ENCODE results near the gene VPS16. TPM values are rescaled to one million over a fixed set of nuclear protein-coding genes. Genes with fewer than 3 reads are reported as not detected.
"Not testable (repeated sequence)": the region's sequence is repeated elsewhere in the genome, so short reads cannot be mapped to it uniquely, and the experiment has no call there.

The VPS16 gene
- total RNA-seq, 1 donor from 2014 or later = 46.0 TPM

- no peak for DNase-seq (ENCODE audit: low spot score)
- H3K9me3 Mint-ChIP-seq = no peaks in the 10 kb centered on the region
- H3K4me3 Mint-ChIP-seq = peak within 1 kb of the TSS; percentile 86
- peaks cover 28% of the 10 kb centered on the region for H3K4me1 Mint-ChIP-seq (ENCODE audit: low read depth)
- intact Hi-C loops (cut with micrococcal nuclease) = no loop called here
- H3K27ac Mint-ChIP-seq = peak within 1 kb of the TSS; percentile 61
- peaks cover 8% of the 10 kb centered on the region for H3K36me3 Mint-ChIP-seq (ENCODE audit: low read depth)
- peaks cover 74% of the 10 kb centered on the region for H3K27me3 Mint-ChIP-seq (ENCODE audit: insufficient read depth)
These were observed 39.8 kb upstream of the VPS16 start, which contains the start of gene CPXM1 for GRCh38 chr20:2800521-2801285. Gene CPXM1 (minus strand): TSS chr20:2800627. CDS start chr20:2800572, 55 bp downstream.

- intact Hi-C loops (cut with micrococcal nuclease) = no loop called here
- Mint-ChIP-seq H3K27me3 (ENCODE audit: insufficient read depth) (peaks cover 78% of the 10 kb centered on the region), H3K36me3 (ENCODE audit: low read depth) (peaks cover 8% of the 10 kb centered on the region), H3K27ac (no peak overlapping the region), H3K4me3 (peak overlapping the region; percentile 79), H3K4me1 (ENCODE audit: low read depth) (peaks cover 28% of the 10 kb centered on the region), H3K9me3 (no peaks in the 10 kb centered on the region)
- DNase-seq (ENCODE audit: low spot score) = no peak
These were observed 39.2 kb upstream of the VPS16 start for GRCh38 chr20:2801286-2801728.

GRCh38 chr20:2804041-2804828, 36.3 kb upstream of the VPS16 start:
- H3K36me3 Mint-ChIP-seq (ENCODE audit: low read depth) = peaks cover 8% of the 10 kb centered on the region
- H3K4me3 Mint-ChIP-seq = no peak overlapping the region
- peaks cover 80% of the 10 kb centered on the region for H3K27me3 Mint-ChIP-seq (ENCODE audit: insufficient read depth)
- no peak overlapping the region for H3K27ac Mint-ChIP-seq
- H3K9me3 Mint-ChIP-seq = no peaks in the 10 kb centered on the region
- peaks cover 23% of the 10 kb centered on the region for H3K4me1 Mint-ChIP-seq (ENCODE audit: low read depth)
- intact Hi-C loops (cut with micrococcal nuclease) = no loop called here
- DNase-seq (ENCODE audit: low spot score) = no peak

GRCh38 chr20:2804852-2805688, 35.5 kb upstream of the VPS16 start:
- no peak for DNase-seq (ENCODE audit: low spot score)
- H3K9me3 Mint-ChIP-seq = no peaks in the 10 kb centered on the region
- no peak overlapping the region for H3K4me3 Mint-ChIP-seq
- intact Hi-C loops (cut with micrococcal nuclease) = no loop called here
- no peak overlapping the region for H3K27ac Mint-ChIP-seq
- peaks cover 77% of the 10 kb centered on the region for H3K27me3 Mint-ChIP-seq (ENCODE audit: insufficient read depth)
- H3K36me3 Mint-ChIP-seq (ENCODE audit: low read depth) = peaks cover 4% of the 10 kb centered on the region
- peaks cover 15% of the 10 kb centered on the region for H3K4me1 Mint-ChIP-seq (ENCODE audit: low read depth)

- intact Hi-C loops (cut with micrococcal nuclease) = no loop called here
- no peak overlapping the region for H3K27ac Mint-ChIP-seq
- H3K4me3 Mint-ChIP-seq = no peak overlapping the region
- peaks cover 77% of the 10 kb centered on the region for H3K27me3 Mint-ChIP-seq (ENCODE audit: insufficient read depth)
- H3K36me3 Mint-ChIP-seq (ENCODE audit: low read depth) = peaks cover 3% of the 10 kb centered on the region
- H3K4me1 Mint-ChIP-seq (ENCODE audit: low read depth) = peaks cover 10% of the 10 kb centered on the region
- no peak for DNase-seq (ENCODE audit: low spot score)
- H3K9me3 Mint-ChIP-seq = peaks cover under 1% of the 10 kb centered on the region
These were observed 34.7 kb upstream of the VPS16 start for GRCh38 chr20:2805689-2806350.

- H3K27me3 Mint-ChIP-seq (ENCODE audit: insufficient read depth) = peaks cover 77% of the 10 kb centered on the region
- no peak overlapping the region for H3K4me3 Mint-ChIP-seq
- no peak overlapping the region for H3K27ac Mint-ChIP-seq
- intact Hi-C loops (cut with micrococcal nuclease) = no loop called here
- H3K9me3 Mint-ChIP-seq = peaks cover 5% of the 10 kb centered on the region
- DNase-seq (ENCODE audit: low spot score) = no peak
- peaks cover 5% of the 10 kb centered on the region for H3K4me1 Mint-ChIP-seq (ENCODE audit: low read depth)
- peaks cover 3% of the 10 kb centered on the region for H3K36me3 Mint-ChIP-seq (ENCODE audit: low read depth)
These were observed 34.2 kb upstream of the VPS16 start for GRCh38 chr20:2806351-2806701.

GRCh38 chr20:2807019-2807418, 33.5 kb upstream of the VPS16 start:
- Mint-ChIP-seq H3K4me1 (ENCODE audit: low read depth) (no peaks in the 10 kb centered on the region), H3K27ac (no peak overlapping the region), H3K27me3 (ENCODE audit: insufficient read depth) (peaks cover 77% of the 10 kb centered on the region), H3K36me3 (ENCODE audit: low read depth) (peaks cover 3% of the 10 kb centered on the region), H3K9me3 (peaks cover 7% of the 10 kb centered on the region), H3K4me3 (no peak overlapping the region)
- intact Hi-C loops (cut with micrococcal nuclease) = no loop called here
- DNase-seq (ENCODE audit: low spot score) = no peak

GRCh38 chr20:2807929-2808328, 32.6 kb upstream of the VPS16 start:
- intact Hi-C loops (cut with micrococcal nuclease); DNase-seq (ENCODE audit: low spot score); H3K4me1 Mint-ChIP-seq (ENCODE audit: low read depth); H3K27ac Mint-ChIP-seq; H3K4me3 Mint-ChIP-seq; H3K36me3 Mint-ChIP-seq (ENCODE audit: low read depth): not testable (repeated sequence)
- Mint-ChIP-seq H3K9me3 (peaks cover 14% of the 10 kb centered on the region), H3K27me3 (ENCODE audit: insufficient read depth) (peaks cover 74% of the 10 kb centered on the region)

GRCh38 chr20:2809690-2810089, 30.9 kb upstream of the VPS16 start:
- H3K27me3 Mint-ChIP-seq (ENCODE audit: insufficient read depth) = peaks cover 62% of the 10 kb centered on the region

GRCh38 chr20:2812189-2812588, 28.4 kb upstream of the VPS16 start:
- H3K4me3 Mint-ChIP-seq = no peak overlapping the region
- no peak overlapping the region for H3K27ac Mint-ChIP-seq
- no peaks in the 10 kb centered on the region for H3K36me3 Mint-ChIP-seq (ENCODE audit: low read depth)
- intact Hi-C loops (cut with micrococcal nuclease) = no loop called here
- no peak for DNase-seq (ENCODE audit: low spot score)
- H3K9me3 Mint-ChIP-seq = peaks cover 19% of the 10 kb centered on the region
- peaks cover under 1% of the 10 kb centered on the region for H3K4me1 Mint-ChIP-seq (ENCODE audit: low read depth)
- H3K27me3 Mint-ChIP-seq (ENCODE audit: insufficient read depth) = peaks cover 42% of the 10 kb centered on the region

More at GRCh38 chr20:2809690-2810089, 30.9 kb upstream of the VPS16 start:
- no peaks in the 10 kb centered on the region for H3K36me3 Mint-ChIP-seq (ENCODE audit: low read depth)
- no peak overlapping the region for H3K4me3 Mint-ChIP-seq
- H3K4me1 Mint-ChIP-seq (ENCODE audit: low read depth) = no peaks in the 10 kb centered on the region
- no peak for DNase-seq (ENCODE audit: low spot score)
- peaks cover 19% of the 10 kb centered on the region for H3K9me3 Mint-ChIP-seq
- intact Hi-C loops (cut with micrococcal nuclease) = no loop called here
- H3K27ac Mint-ChIP-seq = no peak overlapping the region

GRCh38 chr20:2814076-2814475, 26.5 kb upstream of the VPS16 start:
- Mint-ChIP-seq H3K27ac (no peak overlapping the region), H3K4me3 (no peak overlapping the region), H3K36me3 (ENCODE audit: low read depth) (no peaks in the 10 kb centered on the region), H3K27me3 (ENCODE audit: insufficient read depth) (peaks cover 43% of the 10 kb centered on the region), H3K4me1 (ENCODE audit: low read depth) (peaks cover 6% of the 10 kb centered on the region), H3K9me3 (peaks cover 19% of the 10 kb centered on the region)
- intact Hi-C loops (cut with micrococcal nuclease) = no loop called here
- DNase-seq (ENCODE audit: low spot score) = no peak

- Mint-ChIP-seq H3K4me1 (ENCODE audit: low read depth) (peaks cover 6% of the 10 kb centered on the region), H3K9me3 (peaks cover 19% of the 10 kb centered on the region), H3K4me3 (no peak within 1 kb of the TSS), H3K27ac (no peak within 1 kb of the TSS), H3K27me3 (ENCODE audit: insufficient read depth) (peaks cover 43% of the 10 kb centered on the region), H3K36me3 (ENCODE audit: low read depth) (no peaks in the 10 kb centered on the region)
- intact Hi-C loops (cut with micrococcal nuclease) = no loop called here
- no peak for DNase-seq (ENCODE audit: low spot score)
These were observed 25.9 kb upstream of the VPS16 start, which contains the start of gene C20orf141 for GRCh38 chr20:2814587-2815051. Gene C20orf141 (plus strand): TSS chr20:2814987. CDS start chr20:2815185, 198 bp downstream.
